Astrocyte of the cerebellum (primary cell): ENCODE measurements around the gene CLCNKA.
"Not testable (repeated sequence)": the region's sequence is repeated elsewhere in the genome, so short reads cannot be mapped to it uniquely, and the experiment has no call there.

Source experiments
- DNase-seq: peaks from one replicate; pipeline ENCODE4 v3.0.0-alpha.2; 2011; ENCODE audit warnings: low read depth
- H3K4me3 ChIP-seq: 2 replicates; pipeline ENCODE4 v1.5.1; 2011; ENCODE audit warnings: mild to moderate bottlenecking, low read depth, low read length, moderate library complexity
- CTCF ChIP-seq: IDR thresholded peaks from 2 replicates; pipeline ENCODE4 v1.5.1; 2012; ENCODE audit warnings: low read length, low read depth, moderate library complexity, mild to moderate bottlenecking; ENCODE audit errors: missing control alignments
- in situ Hi-C: cut with HindIII; loops from 2 replicates; pipeline ENCODE4 v1.10.0; 2017; ENCODE audit warnings: low sequenced_read_pairs

The CLCNKA gene

GRCh38 chr1:15997637-15998280 lies 24.1 kb upstream of the CLCNKA start:
- DNase-seq, result no peak
- H3K4me3 ChIP-seq, result no peak overlapping the region
- in situ Hi-C loops, result no loop called here
- TF ChIP-seq CTCF, result no peak

- H3K4me3 ChIP-seq, result no peak overlapping the region
- DNase-seq, result no peak
- in situ Hi-C loops, result no loop called here
- TF ChIP-seq CTCF, result no peak
These were observed 22.9 kb upstream of the CLCNKA start for GRCh38 chr1:15998929-15999328.

- H3K4me3 ChIP-seq, DNase-seq, in situ Hi-C loops: not testable (repeated sequence)
These were observed 20.6 kb upstream of the CLCNKA start for GRCh38 chr1:16001274-16001673.

- in situ Hi-C loops, result no loop called here
- H3K4me3 ChIP-seq, result no peak overlapping the region
- TF ChIP-seq CTCF, result no peak
- no peak for DNase-seq
These were observed 16.2 kb upstream of the CLCNKA start for GRCh38 chr1:16005597-16005996.

DNA sequence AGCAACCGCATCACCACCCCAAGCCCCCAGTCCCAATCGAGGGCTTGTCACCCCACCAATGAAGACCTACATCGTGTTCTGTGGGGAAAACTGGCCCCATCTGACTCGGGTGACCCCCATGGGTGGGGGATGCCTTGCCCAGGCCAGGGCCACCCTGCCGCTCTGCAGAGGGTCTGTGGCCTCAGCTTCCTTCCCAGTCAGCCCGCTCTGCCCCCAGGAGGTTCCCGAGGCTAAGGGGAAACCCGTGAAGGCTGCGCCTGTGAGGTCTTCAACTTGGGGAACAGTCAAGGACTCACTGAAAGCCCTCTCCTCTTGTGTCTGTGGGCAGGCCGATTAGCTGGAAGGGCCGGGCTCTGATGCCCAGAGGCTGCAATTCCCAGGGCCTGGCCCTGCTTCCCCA lies 15.8 kb upstream of the CLCNKA start:
- no peak for DNase-seq
- H3K4me3 ChIP-seq, result no peak overlapping the region
- TF ChIP-seq CTCF, result no peak
- in situ Hi-C loops, result no loop called here

DNA sequence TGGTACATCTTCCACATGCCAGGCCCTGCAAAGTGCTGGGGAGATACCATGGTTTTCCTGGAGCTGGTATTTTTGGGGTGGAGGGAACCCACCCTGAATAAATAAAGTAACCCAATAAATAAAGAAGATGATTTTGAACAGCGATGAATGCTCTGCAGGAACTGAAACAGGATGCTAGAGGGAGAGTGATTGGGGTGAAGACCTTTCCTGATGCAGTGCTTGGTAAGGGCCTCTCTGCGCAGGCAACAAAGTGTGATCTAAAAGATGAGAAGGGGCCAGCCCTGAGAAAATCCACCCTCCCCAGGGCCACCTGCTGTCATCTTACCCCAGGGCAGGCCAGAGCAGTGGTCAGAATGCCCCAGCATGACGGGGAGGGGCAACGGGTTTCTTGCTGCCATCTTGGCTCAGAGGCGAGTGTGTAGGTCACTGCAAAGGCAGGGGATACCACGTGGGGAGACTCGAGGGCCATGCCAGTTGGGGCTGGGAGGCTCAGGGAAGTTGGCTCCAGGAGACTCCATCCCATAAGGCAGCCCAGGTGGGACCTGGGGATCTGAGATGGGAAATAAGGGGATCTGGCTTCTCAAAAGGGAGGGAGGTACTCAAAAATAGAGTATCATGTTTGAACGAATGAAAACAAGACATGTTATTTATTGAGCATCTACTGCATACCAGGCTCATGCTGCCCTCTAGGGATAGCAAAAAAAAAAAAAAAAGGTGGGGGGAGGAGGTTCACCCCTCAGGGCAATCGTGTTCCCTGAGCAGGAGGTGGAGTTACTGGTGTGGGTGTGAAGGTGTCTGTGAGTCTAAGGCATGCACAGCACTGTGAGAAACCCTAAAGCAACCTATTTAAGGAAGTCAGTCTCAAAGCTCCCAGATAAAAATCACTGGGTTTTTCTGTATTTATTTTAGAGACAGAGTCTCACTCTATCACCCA lies 15.0 kb upstream of the CLCNKA start:
- H3K4me3 ChIP-seq, result no peak overlapping the region
- DNase-seq, result no peak
- in situ Hi-C loops, result no loop called here
- TF ChIP-seq CTCF, result no peak

- TF ChIP-seq CTCF, result no peak
- no peak for DNase-seq
- H3K4me3 ChIP-seq, result no peak overlapping the region
- in situ Hi-C loops, result no loop called here
These were observed 14.0 kb upstream of the CLCNKA start for GRCh38 chr1:16007671-16008341.
